ENCODE data around the gene TNFRSF6B.
"Not testable (repeated sequence)": the region's sequence is repeated elsewhere in the genome, so short reads cannot be mapped to it uniquely, and the experiment has no call there.

Gene TNFRSF6B

DNA sequence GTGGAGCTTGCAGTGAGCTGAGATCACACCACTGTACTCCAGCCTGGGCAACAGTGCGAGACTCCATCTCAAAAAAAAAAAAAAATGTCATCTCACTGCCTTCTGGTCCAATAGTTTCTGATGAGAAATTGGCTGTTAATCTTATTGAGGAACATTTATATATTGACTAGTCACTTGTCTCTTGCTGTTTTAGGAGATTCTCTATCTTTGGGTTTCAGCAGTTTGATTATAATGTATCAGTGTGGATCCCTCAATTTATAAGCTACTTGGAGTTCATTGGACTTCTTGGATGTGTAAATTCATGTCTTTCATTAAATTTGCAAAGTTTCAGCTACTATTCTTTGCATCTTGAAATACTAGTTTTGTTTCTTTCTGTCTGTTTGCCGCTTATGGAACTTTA, 22.5 kb downstream of the TNFRSF6B start:
- Histone ChIP-seq H3K4me1 (ENCODE audit: control insufficient read depth, insufficient read depth, low read length, unreplicated experiment) (no peaks in the 10 kb centered on the region), H3K36me3 (ENCODE audit: insufficient read depth, low read length) (peaks cover 39% of the 10 kb centered on the region), H3K27ac (ENCODE audit: low read depth, low read length) (no peak overlapping the region), H3K27me3 (ENCODE audit: insufficient read depth, low read length) (no peaks in the 10 kb centered on the region), H3K4me3 (ENCODE audit: low read depth, low read length) (no peak overlapping the region), H3K79me2 (ENCODE audit: control insufficient read depth, insufficient read depth, low read length, unreplicated experiment) (peaks cover 41% of the 10 kb centered on the region), H2AFZ (ENCODE audit: low read length, unreplicated experiment) (no peak overlapping the region)

DNA sequence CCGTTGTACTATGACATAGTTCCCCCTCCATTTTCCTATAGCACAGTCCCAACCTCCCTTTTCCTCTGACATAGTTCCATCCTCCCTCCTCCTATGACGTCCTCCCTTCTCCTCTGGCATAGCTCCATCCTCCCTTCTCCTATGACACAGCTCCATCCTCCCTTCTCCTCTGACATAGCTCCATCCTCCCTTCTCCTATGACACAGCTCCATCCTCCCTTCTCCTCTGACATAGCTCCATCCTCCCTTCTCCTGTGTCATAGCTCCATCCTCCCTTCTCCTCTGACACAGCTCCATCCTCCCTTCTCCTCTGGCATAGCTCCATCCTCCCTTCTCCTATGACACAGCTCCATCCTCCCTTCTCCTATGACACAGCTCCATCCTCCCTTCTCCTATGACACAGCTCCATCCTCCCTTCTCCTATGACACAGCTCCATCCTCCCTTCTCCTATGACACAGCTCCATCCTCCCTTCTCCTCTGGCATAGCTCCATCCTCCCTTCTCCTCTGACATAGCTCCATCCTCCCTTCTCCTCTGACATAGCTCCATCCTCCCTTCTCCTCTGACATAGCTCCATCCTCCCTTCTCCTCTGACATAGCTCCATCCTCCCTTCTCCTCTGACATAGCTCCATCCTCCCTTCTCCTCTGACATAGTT, 26.6 kb downstream of the TNFRSF6B start:
- Histone ChIP-seq H3K79me2 (ENCODE audit: control insufficient read depth, insufficient read depth, low read length, unreplicated experiment) (peaks cover 27% of the 10 kb centered on the region), H3K36me3 (ENCODE audit: insufficient read depth, low read length) (peaks cover 29% of the 10 kb centered on the region)
- H3K27ac ChIP-seq (ENCODE audit: low read depth, low read length); H3K4me3 ChIP-seq (ENCODE audit: low read depth, low read length); H2AFZ ChIP-seq (ENCODE audit: low read length, unreplicated experiment); H3K27me3 ChIP-seq (ENCODE audit: insufficient read depth, low read length); H3K4me1 ChIP-seq (ENCODE audit: control insufficient read depth, insufficient read depth, low read length, unreplicated experiment): not testable (repeated sequence)

GRCh38 chr20:63730189-63730733, 33.8 kb downstream of the TNFRSF6B start:
- H3K4me3 ChIP-seq (ENCODE audit: low read depth, low read length); H3K36me3 ChIP-seq (ENCODE audit: insufficient read depth, low read length); H3K4me1 ChIP-seq (ENCODE audit: control insufficient read depth, insufficient read depth, low read length, unreplicated experiment); H2AFZ ChIP-seq (ENCODE audit: low read length, unreplicated experiment); H3K27ac ChIP-seq (ENCODE audit: low read depth, low read length); H3K27me3 ChIP-seq (ENCODE audit: insufficient read depth, low read length): not testable (repeated sequence)
- peaks cover 13% of the 10 kb centered on the region for H3K79me2 ChIP-seq (ENCODE audit: control insufficient read depth, insufficient read depth, low read length, unreplicated experiment)

DNA sequence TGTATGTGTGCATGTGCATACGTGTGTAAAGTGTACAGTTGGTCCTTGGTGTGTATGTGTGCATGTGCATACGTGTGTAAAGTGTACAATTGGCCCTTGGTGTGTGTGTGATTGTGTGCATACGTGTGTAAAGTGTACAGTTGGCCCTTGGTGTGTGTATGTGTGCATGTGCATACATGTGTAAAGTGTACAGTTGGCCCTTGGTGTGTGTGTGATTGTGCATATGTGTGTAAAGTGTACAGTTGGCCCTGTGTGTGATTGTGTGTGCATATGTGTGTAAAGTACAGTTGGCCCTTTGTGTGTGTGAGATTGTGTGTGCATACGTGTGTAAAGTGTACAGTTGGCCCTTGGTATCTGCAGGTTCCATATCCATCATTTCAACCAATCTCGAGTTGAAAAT, 35.0 kb downstream of the TNFRSF6B start:
- Histone ChIP-seq H2AFZ (ENCODE audit: low read length, unreplicated experiment) (no peak overlapping the region), H3K27me3 (ENCODE audit: insufficient read depth, low read length) (no peaks in the 10 kb centered on the region), H3K27ac (ENCODE audit: low read depth, low read length) (no peak overlapping the region), H3K36me3 (ENCODE audit: insufficient read depth, low read length) (no peaks in the 10 kb centered on the region), H3K4me1 (ENCODE audit: control insufficient read depth, insufficient read depth, low read length, unreplicated experiment) (no peaks in the 10 kb centered on the region), H3K4me3 (ENCODE audit: low read depth, low read length) (no peak overlapping the region), H3K79me2 (ENCODE audit: control insufficient read depth, insufficient read depth, low read length, unreplicated experiment) (peaks cover 10% of the 10 kb centered on the region)

- Histone ChIP-seq H2AFZ (ENCODE audit: low read length, unreplicated experiment) (no peak overlapping the region), H3K4me3 (ENCODE audit: low read depth, low read length) (no peak overlapping the region), H3K79me2 (ENCODE audit: control insufficient read depth, insufficient read depth, low read length, unreplicated experiment) (peaks cover 6% of the 10 kb centered on the region), H3K27ac (ENCODE audit: low read depth, low read length) (no peak overlapping the region), H3K27me3 (ENCODE audit: insufficient read depth, low read length) (no peaks in the 10 kb centered on the region), H3K4me1 (ENCODE audit: control insufficient read depth, insufficient read depth, low read length, unreplicated experiment) (no peaks in the 10 kb centered on the region), H3K36me3 (ENCODE audit: insufficient read depth, low read length) (no peaks in the 10 kb centered on the region)
Measured at GRCh38 chr20:63732118-63733095, 36.0 kb downstream of the TNFRSF6B start.

- no peak overlapping the region for H3K4me3 ChIP-seq (ENCODE audit: low read depth, low read length)
- no peaks in the 10 kb centered on the region for H3K4me1 ChIP-seq (ENCODE audit: control insufficient read depth, insufficient read depth, low read length, unreplicated experiment)
Measured at GRCh38 chr20:63733117-63733516, 36.7 kb downstream of the TNFRSF6B start.

GRCh38 chr20:63733579-63734081, 37.2 kb downstream of the TNFRSF6B start:
- Histone ChIP-seq H3K36me3 (ENCODE audit: insufficient read depth, low read length) (no peaks in the 10 kb centered on the region), H3K79me2 (ENCODE audit: control insufficient read depth, insufficient read depth, low read length, unreplicated experiment) (peaks cover under 1% of the 10 kb centered on the region), H2AFZ (ENCODE audit: low read length, unreplicated experiment) (no peak overlapping the region), H3K27me3 (ENCODE audit: insufficient read depth, low read length) (no peaks in the 10 kb centered on the region), H3K4me3 (ENCODE audit: low read depth, low read length) (no peak overlapping the region), H3K27ac (ENCODE audit: low read depth, low read length) (no peak overlapping the region), H3K4me1 (ENCODE audit: control insufficient read depth, insufficient read depth, low read length, unreplicated experiment) (no peaks in the 10 kb centered on the region)

More at GRCh38 chr20:63733117-63733516, 36.7 kb downstream of the TNFRSF6B start:
- Histone ChIP-seq H3K79me2 (ENCODE audit: control insufficient read depth, insufficient read depth, low read length, unreplicated experiment) (peaks cover 6% of the 10 kb centered on the region), H2AFZ (ENCODE audit: low read length, unreplicated experiment) (no peak overlapping the region), H3K27me3 (ENCODE audit: insufficient read depth, low read length) (no peaks in the 10 kb centered on the region), H3K27ac (ENCODE audit: low read depth, low read length) (no peak overlapping the region), H3K36me3 (ENCODE audit: insufficient read depth, low read length) (no peaks in the 10 kb centered on the region)

DNA sequence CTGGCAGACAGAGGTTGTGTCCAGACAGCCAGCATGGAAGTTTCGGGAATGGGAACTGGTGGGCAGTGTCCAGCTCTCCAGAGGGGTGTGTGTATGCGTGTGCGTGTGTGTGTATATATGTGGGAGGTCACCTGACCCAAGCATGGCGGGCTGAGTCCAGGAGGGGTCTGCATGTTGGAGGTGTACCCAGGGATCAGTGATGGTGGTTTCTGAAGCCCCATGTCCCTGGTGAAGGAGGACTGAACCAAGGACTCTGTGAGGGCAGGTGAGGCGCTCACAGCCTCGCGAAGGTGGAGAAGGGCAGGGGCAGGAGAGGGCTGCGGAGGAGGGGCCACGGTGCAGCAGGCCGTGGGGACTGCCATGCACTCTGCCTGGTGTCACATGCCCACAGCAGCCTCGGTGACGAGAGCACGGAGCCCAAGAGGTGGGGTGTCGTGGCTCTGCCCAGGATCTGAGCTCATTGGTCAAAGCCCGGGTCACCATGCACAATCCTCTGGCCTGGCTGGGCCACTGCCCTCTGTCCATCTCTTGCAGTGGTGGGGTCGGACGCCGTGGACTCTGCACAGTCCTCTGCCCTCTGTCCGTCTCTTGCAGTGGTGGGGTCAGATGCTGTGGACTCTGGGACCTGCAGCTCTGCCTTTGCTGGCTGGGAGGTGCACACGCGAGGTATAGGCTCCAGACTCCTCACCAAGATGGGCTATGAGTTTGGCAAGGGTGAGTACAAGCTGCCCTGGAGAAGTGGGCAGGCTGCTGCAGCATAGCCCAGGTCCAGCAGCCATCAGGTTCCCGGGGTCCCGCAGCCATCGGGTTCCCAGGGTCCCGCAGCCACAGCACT, 37.9 kb downstream of the TNFRSF6B start:
- Histone ChIP-seq H3K79me2 (ENCODE audit: control insufficient read depth, insufficient read depth, low read length, unreplicated experiment) (no peaks in the 10 kb centered on the region), H3K4me1 (ENCODE audit: control insufficient read depth, insufficient read depth, low read length, unreplicated experiment) (no peaks in the 10 kb centered on the region), H3K27ac (ENCODE audit: low read depth, low read length) (no peak overlapping the region), H2AFZ (ENCODE audit: low read length, unreplicated experiment) (no peak overlapping the region), H3K4me3 (ENCODE audit: low read depth, low read length) (no peak overlapping the region), H3K36me3 (ENCODE audit: insufficient read depth, low read length) (no peaks in the 10 kb centered on the region), H3K27me3 (ENCODE audit: insufficient read depth, low read length) (no peaks in the 10 kb centered on the region)

GRCh38 chr20:63734946-63735858, 38.8 kb downstream of the TNFRSF6B start:
- H2AFZ ChIP-seq (ENCODE audit: low read length, unreplicated experiment): no peak overlapping the region
- H3K36me3 ChIP-seq (ENCODE audit: insufficient read depth, low read length): no peaks in the 10 kb centered on the region
- no peaks in the 10 kb centered on the region for H3K4me1 ChIP-seq (ENCODE audit: control insufficient read depth, insufficient read depth, low read length, unreplicated experiment)
- H3K79me2 ChIP-seq (ENCODE audit: control insufficient read depth, insufficient read depth, low read length, unreplicated experiment): no peaks in the 10 kb centered on the region
- no peaks in the 10 kb centered on the region for H3K27me3 ChIP-seq (ENCODE audit: insufficient read depth, low read length)
- H3K27ac ChIP-seq (ENCODE audit: low read depth, low read length): no peak overlapping the region
- no peak overlapping the region for H3K4me3 ChIP-seq (ENCODE audit: low read depth, low read length)

All from ACC112 (cell line).